AG09309 (cell line): Measurements from ENCODE around the gene GJA5.

Experiments
- DNase-seq: peaks from one replicate; pipeline ENCODE4 v3.0.0-alpha.2; 2010; ENCODE audit warnings: low read depth
- H3K4me3 ChIP-seq: 2 replicates; pipeline ENCODE4 v1.5.1; 2011; ENCODE audit warnings: mild to moderate bottlenecking, low read depth, low read length, moderate library complexity; ENCODE audit not compliant: control insufficient read depth
- TF ChIP-seq, protein P1 (sequence below): IDR thresholded peaks from 2 replicates; pipeline ENCODE4 v1.5.1; 2011; ENCODE audit warnings: mild to moderate bottlenecking, low read depth, low read length, inconsistent platforms; ENCODE audit not compliant: insufficient read depth, control insufficient read depth; ENCODE audit errors: missing control alignments

GJA5 gene

DNA sequence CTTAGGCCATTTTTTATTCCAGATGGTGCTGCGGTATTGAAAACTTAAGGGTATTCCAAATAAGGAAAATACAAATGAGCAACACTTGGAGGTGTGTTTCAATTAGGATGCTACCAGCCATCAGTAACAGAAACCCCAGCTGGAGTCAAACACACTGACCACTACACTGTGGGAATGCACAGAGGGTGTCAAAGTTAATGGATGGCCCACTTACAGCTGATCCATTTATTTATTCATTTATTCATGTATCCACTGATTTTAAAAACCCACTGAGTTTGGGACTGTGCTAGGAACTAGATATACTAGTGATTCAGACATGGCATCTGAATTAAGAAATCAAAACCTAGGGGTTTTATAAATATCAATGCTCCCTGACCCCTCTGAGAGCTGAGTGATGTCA, 24.5 kb upstream of the GJA5 start:
- DNase-seq, result no peak
- TF ChIP-seq, protein P1, sequence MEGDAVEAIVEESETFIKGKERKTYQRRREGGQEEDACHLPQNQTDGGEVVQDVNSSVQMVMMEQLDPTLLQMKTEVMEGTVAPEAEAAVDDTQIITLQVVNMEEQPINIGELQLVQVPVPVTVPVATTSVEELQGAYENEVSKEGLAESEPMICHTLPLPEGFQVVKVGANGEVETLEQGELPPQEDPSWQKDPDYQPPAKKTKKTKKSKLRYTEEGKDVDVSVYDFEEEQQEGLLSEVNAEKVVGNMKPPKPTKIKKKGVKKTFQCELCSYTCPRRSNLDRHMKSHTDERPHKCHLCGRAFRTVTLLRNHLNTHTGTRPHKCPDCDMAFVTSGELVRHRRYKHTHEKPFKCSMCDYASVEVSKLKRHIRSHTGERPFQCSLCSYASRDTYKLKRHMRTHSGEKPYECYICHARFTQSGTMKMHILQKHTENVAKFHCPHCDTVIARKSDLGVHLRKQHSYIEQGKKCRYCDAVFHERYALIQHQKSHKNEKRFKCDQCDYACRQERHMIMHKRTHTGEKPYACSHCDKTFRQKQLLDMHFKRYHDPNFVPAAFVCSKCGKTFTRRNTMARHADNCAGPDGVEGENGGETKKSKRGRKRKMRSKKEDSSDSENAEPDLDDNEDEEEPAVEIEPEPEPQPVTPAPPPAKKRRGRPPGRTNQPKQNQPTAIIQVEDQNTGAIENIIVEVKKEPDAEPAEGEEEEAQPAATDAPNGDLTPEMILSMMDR, result no peak
- no peak overlapping the region for H3K4me3 ChIP-seq

DNA sequence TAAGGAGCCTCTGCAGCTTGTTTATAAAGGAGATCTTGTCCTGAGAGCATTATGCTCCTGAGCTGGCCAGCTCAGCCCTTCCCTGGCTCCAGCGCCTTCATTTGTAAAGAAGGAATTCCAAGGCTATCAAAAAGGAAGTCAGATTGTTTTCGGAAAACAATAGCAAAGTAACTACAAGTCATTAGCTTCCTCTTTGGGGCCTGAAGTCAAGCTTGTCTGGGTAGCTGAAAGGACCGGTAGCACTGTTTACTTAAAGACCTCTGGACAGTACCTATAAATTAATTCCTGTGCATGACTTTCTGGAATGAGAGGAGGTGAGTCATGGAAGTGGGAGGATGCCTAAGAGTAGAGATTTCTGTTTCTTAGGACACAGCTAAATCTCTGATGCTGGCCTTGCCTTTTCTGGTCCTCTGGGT, 20.7 kb upstream of the GJA5 start:
- TF ChIP-seq, protein P1, result no peak
- no peak for DNase-seq
- no peak overlapping the region for H3K4me3 ChIP-seq

DNA sequence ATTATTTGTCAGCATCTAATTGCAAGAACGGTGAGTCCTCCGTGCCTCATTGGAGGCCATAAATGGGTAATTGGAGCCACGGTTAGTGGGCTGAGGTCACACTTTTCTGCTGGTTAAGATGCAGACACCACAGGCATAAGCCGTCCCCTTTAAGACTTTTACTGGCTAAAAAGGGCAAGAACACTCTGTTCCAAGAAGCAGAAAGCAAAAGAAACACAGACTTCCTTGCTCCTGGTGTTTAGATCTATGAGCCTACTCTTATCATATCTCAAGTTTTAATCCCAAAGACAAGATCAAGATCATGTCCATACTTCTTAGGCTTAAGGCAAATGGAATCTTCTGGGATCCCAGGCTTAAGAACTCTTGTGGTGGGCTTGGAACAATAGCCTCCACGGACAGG, 17.3 kb upstream of the GJA5 start:
- TF ChIP-seq, protein P1, result no peak

GRCh38 chr1:147773215-147773715, 12.9 kb upstream of the GJA5 start:
- no peak overlapping the region for H3K4me3 ChIP-seq
- TF ChIP-seq, protein P1, result no peak
- DNase-seq, result no peak

More for the DNA sequence above, 17.3 kb upstream of the GJA5 start:
- no peak for DNase-seq
- no peak overlapping the region for H3K4me3 ChIP-seq

DNA sequence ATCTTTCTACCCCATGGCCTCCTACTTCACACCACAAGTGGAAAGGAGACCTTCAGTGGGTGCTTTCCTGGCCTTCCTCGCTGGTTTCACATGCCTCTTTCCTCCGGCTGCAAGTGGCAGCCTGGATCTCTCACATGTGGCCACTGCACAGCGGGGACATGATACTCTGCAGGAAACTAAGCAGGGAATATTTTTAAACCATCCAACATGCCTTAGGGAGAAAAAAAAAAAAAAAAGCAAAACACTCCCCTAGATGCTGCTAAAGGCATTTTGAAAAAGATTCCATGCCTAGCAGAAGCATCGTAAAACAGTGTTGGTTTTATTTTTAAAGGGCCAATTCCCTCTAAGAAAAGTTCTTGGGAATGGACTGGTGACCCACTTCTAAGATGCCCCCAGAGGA, 12.2 kb upstream of the GJA5 start:
- H3K4me3 ChIP-seq, result no peak overlapping the region
- TF ChIP-seq, protein P1, result no peak
- DNase-seq, result no peak

- no peak for DNase-seq
- no peak overlapping the region for H3K4me3 ChIP-seq
- TF ChIP-seq, protein P1, result no peak
Observed at GRCh38 chr1:147771226-147772125, 11.1 kb upstream of the GJA5 start.

- no peak overlapping the region for H3K4me3 ChIP-seq
- no peak for DNase-seq
- TF ChIP-seq, protein P1, result no peak
Observed at GRCh38 chr1:147769106-147769505, 8.7 kb upstream of the GJA5 start.
